WTC11 (cell line): ENCODE results near the gene RPRD1A. TPM values are rescaled to one million over a fixed set of nuclear protein-coding genes. Genes with fewer than 3 reads are reported as not detected.
A peak's percentile ranks its signal among the peaks of the same experiment; 100 is the strongest.

Experiments
- ATAC-seq: fragments of 200-7000 bp; cut with Tn5 transposase; 2 replicates; pipeline ENCODE4 v1.10.0; 2021; ENCODE audit warnings: mild to moderate bottlenecking, moderate library complexity
- CTCF ChIA-PET: fragments of 300-600 bp; sonication (Branson Sonifier 250); formaldehyde crosslinking; loops from one replicate; lab custom pipeline; 2021; ENCODE audit warnings: antibody characterized with exemption; lab: Charles Lee
- POLR2A ChIA-PET: fragments of 350-600 bp; sonication (Branson Sonifier 250); formaldehyde crosslinking; loops from one replicate; lab custom pipeline; 2021; ENCODE audit warnings: antibody characterized with exemption; lab: Charles Lee
- DNase-seq: peaks from one replicate; pipeline ENCODE4 v3.0.0; 2021; ENCODE audit warnings: low spot score
- H3K27ac Mint-ChIP-seq: 2 replicates; pipeline ENCODE4 v1.8.0; 2021; ENCODE audit warnings: mixed read lengths
- H3K27me3 Mint-ChIP-seq: 2 replicates; pipeline ENCODE4 v1.8.0; 2021; ENCODE audit warnings: low read depth, mild to moderate bottlenecking, moderate library complexity, mixed read lengths
- H3K36me3 Mint-ChIP-seq: 2 replicates; pipeline ENCODE4 v1.8.0; 2021; ENCODE audit warnings: mixed read lengths
- H3K4me1 Mint-ChIP-seq: 2 replicates; pipeline ENCODE4 v1.8.0; 2022; ENCODE audit warnings: mixed read lengths
- H3K4me3 Mint-ChIP-seq: 2 replicates; pipeline ENCODE4 v1.8.0; 2021; ENCODE audit warnings: mild to moderate bottlenecking, moderate library complexity, mixed read lengths
- H3K9me3 Mint-ChIP-seq: 2 replicates; pipeline ENCODE4 v1.8.0; 2021; ENCODE audit warnings: mixed read lengths
- ATF1 ChIP-seq: sonication (generic); formaldehyde crosslinking; IDR thresholded peaks from 2 replicates; pipeline ENCODE4 v1.8.1; 2023; ENCODE audit warnings: mild to moderate bottlenecking, moderate library complexity, missing genetic modification reagents
- CBFB ChIP-seq: sonication (generic); formaldehyde crosslinking; IDR thresholded peaks from 2 replicates; pipeline ENCODE4 v1.8.1; 2022; ENCODE audit warnings: mild to moderate bottlenecking, low read depth, missing genetic modification reagents
- CREB1 ChIP-seq: sonication (generic); formaldehyde crosslinking; IDR thresholded peaks from 2 replicates; pipeline ENCODE4 v1.8.0; 2023; ENCODE audit warnings: mild to moderate bottlenecking, missing genetic modification reagents
- CREM ChIP-seq: sonication (generic); formaldehyde crosslinking; IDR thresholded peaks from 2 replicates; pipeline ENCODE4 v1.8.1; 2022; ENCODE audit warnings: mild to moderate bottlenecking, missing genetic modification reagents, moderate library complexity
- ETV6 ChIP-seq: sonication (generic); formaldehyde crosslinking; IDR thresholded peaks from 2 replicates; pipeline ENCODE4 v1.8.1; 2022; ENCODE audit warnings: mild to moderate bottlenecking, missing genetic modification reagents
- GABPB1 ChIP-seq: sonication (generic); formaldehyde crosslinking; IDR thresholded peaks from 2 replicates; pipeline ENCODE4 v1.8.1; 2023; ENCODE audit warnings: mild to moderate bottlenecking, missing genetic modification reagents
- JUN ChIP-seq: sonication (generic); formaldehyde crosslinking; IDR thresholded peaks from 2 replicates; pipeline ENCODE4 v1.8.0; 2023; ENCODE audit warnings: mild to moderate bottlenecking, missing genetic modification reagents
- KAT7 ChIP-seq: sonication (generic); formaldehyde crosslinking; IDR thresholded peaks from 2 replicates; pipeline ENCODE4 v1.8.1; 2023; ENCODE audit warnings: missing genetic modification reagents, mild to moderate bottlenecking, borderline replicate concordance
- MXD4 ChIP-seq: fragments of 250-450 bp; sonication (Bioruptor Pico); IDR thresholded peaks from 2 replicates; pipeline ENCODE4 v1.8.0; 2021; ENCODE audit warnings: mild to moderate bottlenecking, moderate library complexity, borderline replicate concordance
- PRDM15 ChIP-seq: sonication (generic); formaldehyde crosslinking; IDR thresholded peaks from 2 replicates; pipeline ENCODE4 v1.8.0; 2022; ENCODE audit warnings: missing genetic modification reagents
- RORB ChIP-seq: fragments of 250-450 bp; sonication (Bioruptor Pico); IDR thresholded peaks from 2 replicates; pipeline ENCODE4 v1.9.0; 2021; ENCODE audit warnings: mild to moderate bottlenecking
- SMAD4 ChIP-seq: sonication (generic); formaldehyde crosslinking; IDR thresholded peaks from 2 replicates; pipeline ENCODE4 v1.8.0; 2022; ENCODE audit warnings: mild to moderate bottlenecking, missing genetic modification reagents
- SOX15 ChIP-seq: fragments of 250-450 bp; sonication (Bioruptor Pico); IDR thresholded peaks from 2 replicates; pipeline ENCODE4 v1.9.0; 2021; ENCODE audit warnings: mild to moderate bottlenecking
- TCF7 ChIP-seq: sonication (generic); formaldehyde crosslinking; IDR thresholded peaks from 2 replicates; pipeline ENCODE4 v1.8.0; 2022; ENCODE audit warnings: mild to moderate bottlenecking, low read depth, missing genetic modification reagents, moderate library complexity
- ZBTB21 ChIP-seq: sonication (generic); formaldehyde crosslinking; IDR thresholded peaks from 2 replicates; pipeline ENCODE4 v1.8.1; 2023; ENCODE audit warnings: mild to moderate bottlenecking, missing genetic modification reagents, borderline replicate concordance
- ZNF219 ChIP-seq: sonication (generic); formaldehyde crosslinking; IDR thresholded peaks from 2 replicates; pipeline ENCODE4 v1.8.0; 2023; ENCODE audit warnings: missing genetic modification reagents, mild to moderate bottlenecking, borderline replicate concordance
- ZNF232 ChIP-seq: sonication (generic); formaldehyde crosslinking; IDR thresholded peaks from 2 replicates; pipeline ENCODE4 v1.8.0; 2022; ENCODE audit warnings: mild to moderate bottlenecking, missing genetic modification reagents
- ZNF263 ChIP-seq: sonication (generic); formaldehyde crosslinking; IDR thresholded peaks from 2 replicates; pipeline ENCODE4 v1.8.1; 2022; ENCODE audit warnings: low read depth, mild to moderate bottlenecking, moderate library complexity, missing genetic modification reagents
- total RNA-seq: library from RNA; stranded (reverse); gene quantifications from 3 replicates; pipeline ENCODE4 v1.2.3, GENCODE V29; 2021
- TF ChIP-seq, protein P1 (sequence below): sonication (generic); formaldehyde crosslinking; IDR thresholded peaks from 2 replicates; pipeline ENCODE4 v1.8.0; 2022; ENCODE audit warnings: mild to moderate bottlenecking, missing genetic modification reagents
- TF ChIP-seq, protein P2 (sequence below): sonication (generic); formaldehyde crosslinking; IDR thresholded peaks from 2 replicates; pipeline ENCODE4 v1.8.1; 2023; ENCODE audit warnings: mild to moderate bottlenecking, missing genetic modification reagents, moderate library complexity
- TF ChIP-seq, protein P3 (sequence below): sonication (generic); formaldehyde crosslinking; IDR thresholded peaks from 2 replicates; pipeline ENCODE4 v1.8.1; 2023; ENCODE audit warnings: mild to moderate bottlenecking, missing genetic modification reagents

The RPRD1A gene
- total RNA-seq, 1 experiment from 2014 or later = 115 TPM

GRCh38 chr18:35974181-35974580 lies 93.2 kb downstream of the RPRD1A start (continued):
- no peak for TF ChIP-seq TCF7 (CRISPR knock-in tag)
- no peak for TF ChIP-seq ZNF219 (CRISPR knock-in tag)
- TF ChIP-seq, all 79 proteins: peak for 0

- H3K36me3 Mint-ChIP-seq = peaks cover 45% of the 10 kb centered on the region
- no peak for TF ChIP-seq ATF1 (CRISPR knock-in tag)
- TF ChIP-seq SOX15 (CRISPR knock-in tag) = no peak
- no peak for TF ChIP-seq MXD4
- no peak for TF ChIP-seq ZNF263 (CRISPR knock-in tag)
- TF ChIP-seq ZNF232 = no peak
- TF ChIP-seq, protein P1, sequence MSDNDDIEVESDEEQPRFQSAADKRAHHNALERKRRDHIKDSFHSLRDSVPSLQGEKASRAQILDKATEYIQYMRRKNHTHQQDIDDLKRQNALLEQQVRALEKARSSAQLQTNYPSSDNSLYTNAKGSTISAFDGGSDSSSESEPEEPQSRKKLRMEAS (CRISPR knock-in tag) = no peak
- TF ChIP-seq GABPB1 (CRISPR knock-in tag) = no peak
- TF ChIP-seq, protein P2, sequence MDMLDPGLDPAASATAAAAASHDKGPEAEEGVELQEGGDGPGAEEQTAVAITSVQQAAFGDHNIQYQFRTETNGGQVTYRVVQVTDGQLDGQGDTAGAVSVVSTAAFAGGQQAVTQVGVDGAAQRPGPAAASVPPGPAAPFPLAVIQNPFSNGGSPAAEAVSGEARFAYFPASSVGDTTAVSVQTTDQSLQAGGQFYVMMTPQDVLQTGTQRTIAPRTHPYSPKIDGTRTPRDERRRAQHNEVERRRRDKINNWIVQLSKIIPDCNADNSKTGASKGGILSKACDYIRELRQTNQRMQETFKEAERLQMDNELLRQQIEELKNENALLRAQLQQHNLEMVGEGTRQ (CRISPR knock-in tag) = no peak
- no peak for TF ChIP-seq ETV6 (CRISPR knock-in tag)
- peaks cover 21% of the 10 kb centered on the region for H3K4me1 Mint-ChIP-seq
- H3K27ac Mint-ChIP-seq = peak overlapping the region; percentile 14; the same call in 1 of the 2 replicates
- no peak for ATAC-seq
- ChIA-PET POLR2A (no interaction called here), CTCF (interaction anchor here (1.2 to 2.0 kb wide), 2 partner anchors 23 to 217 kb away, joined by 3 to 15 read pairs; no protein-coding TSS in a partner anchor)
- H3K4me3 Mint-ChIP-seq = peak overlapping the region; percentile 98
- H3K27me3 Mint-ChIP-seq = no peaks in the 10 kb centered on the region
- DNase-seq = no peak
- H3K9me3 Mint-ChIP-seq = peaks cover 5% of the 10 kb centered on the region
Measured at GRCh38 chr18:35973650-35974049, 93.7 kb downstream of the RPRD1A start.

DNA sequence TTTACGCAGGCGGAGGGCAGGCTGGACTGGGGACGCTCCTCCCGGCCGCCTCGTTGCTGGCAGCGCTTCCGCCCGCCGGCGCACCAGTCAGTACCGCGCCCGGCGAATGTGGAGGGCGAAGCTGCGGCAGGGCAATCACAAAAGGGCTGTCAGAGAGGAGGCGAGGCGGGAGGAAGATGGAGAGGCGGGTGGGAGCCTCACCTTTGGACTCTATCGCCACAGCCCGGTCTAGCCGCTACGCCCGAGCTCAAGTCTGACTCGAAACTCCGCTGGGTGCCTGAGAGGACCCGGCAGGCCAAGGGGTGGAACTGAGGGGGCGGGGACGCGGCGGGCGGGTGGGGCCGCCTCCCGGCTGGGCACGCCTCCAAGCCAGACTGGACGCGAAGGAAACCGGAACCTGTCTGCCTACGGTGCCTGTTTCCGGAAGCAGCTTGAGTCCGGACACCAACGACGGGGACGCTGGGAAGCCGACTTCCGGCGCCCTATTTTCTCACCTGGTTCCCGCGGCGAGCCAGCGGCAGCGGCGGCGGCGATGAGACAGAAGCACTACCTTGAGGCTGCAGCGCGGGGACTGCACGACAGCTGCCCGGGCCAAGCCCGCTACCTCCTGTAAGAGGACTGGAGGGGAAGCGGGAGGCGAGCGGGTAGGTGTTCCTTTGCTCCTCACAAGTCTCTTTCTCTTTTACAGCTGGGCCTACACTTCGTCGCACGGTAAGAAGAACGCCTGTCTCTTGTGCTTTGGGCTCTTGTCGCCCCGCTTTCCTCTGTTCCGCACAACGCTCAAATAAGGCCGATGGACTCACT lies 95.0 kb downstream of the RPRD1A start, which contains the start of gene RMP24:
TSS of gene RMP24 (plus strand) at position 483 of the 804 bp plus-strand sequence.
- CTCF ChIA-PET = interaction anchor here (0.6 to 2.0 kb wide), 5 partner anchors 22 to 666 kb away, joined by 3 to 15 read pairs (median 4); no protein-coding TSS in a partner anchor
- peak within 1 kb of the TSS; percentile 98 for H3K4me3 Mint-ChIP-seq
- TF ChIP-seq SMAD4 (no peak), JUN (CRISPR knock-in tag) (peak; percentile 66; the same call in 1 of the 2 replicates), ZNF219 (CRISPR knock-in tag) (0 out of 2 replicates have a peak, but pooled peaks have one; percentile 42), ZBTB21 (CRISPR knock-in tag) (0 out of 2 replicates have a peak, but pooled peaks have one; percentile 36), CREM (CRISPR knock-in tag) (peak; percentile 84), CREB1 (CRISPR knock-in tag) (peak; percentile 69; the same call in 1 of the 2 replicates), CBFB (peak; percentile 66; the same call in 1 of the 2 replicates), PRDM15 (CRISPR knock-in tag) (0 out of 2 replicates have a peak, but pooled peaks have one; percentile 5), KAT7 (CRISPR knock-in tag) (peak; percentile 96), RORB (CRISPR knock-in tag) (no peak)
- TF ChIP-seq, protein P3, sequence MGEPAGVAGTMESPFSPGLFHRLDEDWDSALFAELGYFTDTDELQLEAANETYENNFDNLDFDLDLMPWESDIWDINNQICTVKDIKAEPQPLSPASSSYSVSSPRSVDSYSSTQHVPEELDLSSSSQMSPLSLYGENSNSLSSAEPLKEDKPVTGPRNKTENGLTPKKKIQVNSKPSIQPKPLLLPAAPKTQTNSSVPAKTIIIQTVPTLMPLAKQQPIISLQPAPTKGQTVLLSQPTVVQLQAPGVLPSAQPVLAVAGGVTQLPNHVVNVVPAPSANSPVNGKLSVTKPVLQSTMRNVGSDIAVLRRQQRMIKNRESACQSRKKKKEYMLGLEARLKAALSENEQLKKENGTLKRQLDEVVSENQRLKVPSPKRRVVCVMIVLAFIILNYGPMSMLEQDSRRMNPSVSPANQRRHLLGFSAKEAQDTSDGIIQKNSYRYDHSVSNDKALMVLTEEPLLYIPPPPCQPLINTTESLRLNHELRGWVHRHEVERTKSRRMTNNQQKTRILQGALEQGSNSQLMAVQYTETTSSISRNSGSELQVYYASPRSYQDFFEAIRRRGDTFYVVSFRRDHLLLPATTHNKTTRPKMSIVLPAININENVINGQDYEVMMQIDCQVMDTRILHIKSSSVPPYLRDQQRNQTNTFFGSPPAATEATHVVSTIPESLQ (CRISPR knock-in tag) = no peak

More for the DNA sequence above, 95.0 kb downstream of the RPRD1A start, which contains the start of gene RMP24:
- Mint-ChIP-seq H3K27ac (peak within 1 kb of the TSS; percentile 95), H3K27me3 (peaks cover 5% of the 10 kb centered on the region), H3K36me3 (peaks cover 39% of the 10 kb centered on the region), H3K4me1 (peaks cover 21% of the 10 kb centered on the region), H3K9me3 (peaks cover 13% of the 10 kb centered on the region)
- DNase-seq (peak; percentile 94), ATAC-seq (peak; percentile 95)
- POLR2A ChIA-PET = interaction anchor here (0.5 to 1.1 kb wide), 9 partner anchors 10 to 216 kb away, joined by 3 read pairs; partner anchors contain the start of gene SLC39A6
